Esophagus squamous epithelium (tissue), 4 donors: ENCODE measurements around the gene RNF157.

Experiments
- CTCF ChIP-seq, 6 experiments: fragments of 450-650 bp in 4 of 6; fragments of 200-600 bp in 2 of 6; sonication (generic) in 2 of 6; IDR thresholded peaks; one replicate each; pipeline ENCODE4 v1.5.1; 2016 to 2019; ENCODE audit warnings: antibody characterized with exemption in 6 of 6, mild to moderate bottlenecking in 4 of 6, moderate library complexity in 4 of 6
- POLR2A ChIP-seq, 4 donors: fragments of 450-650 bp; IDR thresholded peaks; one replicate each; pipeline ENCODE4 v1.6.1; 2017; ENCODE audit warnings: antibody characterized with exemption in 4 of 4, mild to moderate bottlenecking in 4 of 4, moderate library complexity in 3 of 4

- no peak for TF ChIP-seq CTCF (IDR thresholded peaks at IDR 0.05)
- no peak for TF ChIP-seq POLR2A (IDR thresholded peaks at IDR 0.05)
These were observed 35.2 kb upstream of the RNF157 start for GRCh38 chr17:76275382-76276068.
